Measurements from ENCODE around the gene OLFML2B.

Gene OLFML2B

DNA sequence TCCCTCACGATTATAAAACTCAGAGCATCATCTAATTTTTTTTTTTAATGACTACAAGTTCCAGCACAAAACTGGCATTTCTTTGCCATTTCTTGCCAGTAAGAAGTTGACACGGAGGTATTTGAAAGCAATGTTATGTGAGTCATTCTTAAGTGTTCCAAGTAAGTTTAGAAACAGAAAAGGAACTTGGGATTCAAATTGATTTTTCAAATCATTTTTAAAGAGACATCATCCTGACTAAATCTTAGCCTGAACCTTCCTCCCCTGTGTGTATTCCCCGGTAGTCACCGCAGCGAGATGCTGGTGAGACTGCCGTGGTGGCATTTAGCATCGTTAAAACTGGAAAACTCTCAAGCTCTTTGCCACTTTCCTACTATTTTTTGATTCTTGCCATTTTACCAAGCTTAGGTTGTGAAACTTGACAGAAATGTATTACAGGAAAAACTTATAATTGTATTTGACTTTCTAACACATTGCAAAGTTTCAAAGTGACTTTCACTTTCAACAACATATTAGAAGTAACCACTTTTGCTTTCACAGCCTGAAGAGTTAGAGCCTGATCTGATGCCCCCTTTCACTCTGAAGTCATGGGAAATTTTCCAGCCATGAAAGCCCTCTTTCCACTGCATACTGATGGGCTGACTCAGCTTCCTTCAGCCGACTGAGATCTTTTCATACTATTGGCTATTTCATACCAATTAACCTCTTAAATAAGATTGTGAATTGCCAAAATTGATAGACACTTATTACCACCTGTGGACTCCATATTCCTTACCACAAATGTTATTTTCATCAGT lies 61.4 kb downstream of the OLFML2B start:
- no CpG with 5 or more reads among the region's 8 CpGs for WGBS (ENCODE audit: extremely low coverage, insufficient coverage, insufficient read length)
- no peak overlapping the region for H3K9ac ChIP-seq (ENCODE audit: low read length)

DNA sequence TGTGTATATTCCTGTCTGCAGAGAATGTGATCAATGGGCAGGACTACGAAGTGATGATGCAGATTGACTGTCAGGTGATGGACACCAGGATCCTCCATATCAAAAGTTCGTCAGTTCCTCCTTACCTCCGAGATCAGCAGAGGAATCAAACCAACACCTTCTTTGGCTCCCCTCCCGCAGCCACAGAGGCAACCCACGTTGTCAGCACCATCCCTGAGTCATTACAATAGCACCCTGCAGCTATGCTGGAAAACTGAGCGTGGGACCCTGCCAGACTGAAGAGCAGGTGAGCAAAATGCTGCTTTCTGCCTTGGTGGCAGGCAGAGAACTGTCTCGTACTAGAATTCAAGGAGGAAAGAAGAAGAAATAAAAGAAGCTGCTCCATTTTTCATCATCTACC lies 65.2 kb downstream of the OLFML2B start:
- Histone ChIP-seq H3K27ac (ENCODE audit: low read depth, low read length) (no peak overlapping the region), H3K27me3 (ENCODE audit: insufficient read depth, low read length) (no peaks in the 10 kb centered on the region), H4K91ac (ENCODE audit: low read depth, low read length) (no peak overlapping the region), H2AK5ac (ENCODE audit: low read length) (no peak overlapping the region), H3K79me2 (ENCODE audit: control insufficient read depth, insufficient read depth, low read length, poor library complexity) (no peaks in the 10 kb centered on the region), H2BK12ac (ENCODE audit: low read length) (no peak overlapping the region), H2BK120ac (ENCODE audit: insufficient read depth, low read length, poor library complexity) (no peak overlapping the region), H3K4me3 (ENCODE audit: low read depth, low read length) (no peak overlapping the region), H3K9ac (ENCODE audit: low read length) (no peak overlapping the region), H3K36me3 (ENCODE audit: control insufficient read depth in 1 of 2, insufficient read depth in 2 of 2, low read length in 2 of 2) (peaks cover 0 to 3% of the 10 kb centered on the region in 2 experiments), H2BK5ac (ENCODE audit: low read depth, low read length, poor library complexity) (no peak overlapping the region), H3K4me1 (ENCODE audit: control insufficient read depth in 1 of 2, insufficient read depth in 2 of 2, low read length in 2 of 2) (peaks cover 0 to 4% of the 10 kb centered on the region in 2 experiments), H3K23ac (ENCODE audit: low read length) (no peak overlapping the region), H3K4me2 (ENCODE audit: low read length) (no peak overlapping the region), H4K8ac (ENCODE audit: low read depth, low read length) (no peak overlapping the region), H3K79me1 (ENCODE audit: low read length) (no peaks in the 10 kb centered on the region), H2AFZ (ENCODE audit: insufficient read depth, low read length, poor library complexity) (no peak overlapping the region), H3K9me3 (ENCODE audit: insufficient read depth, low read depth, low read length) (no peaks in the 10 kb centered on the region), H3K4ac (ENCODE audit: low read depth, low read length) (no peak overlapping the region), H3K14ac (ENCODE audit: low read length) (no peak overlapping the region), H4K12ac (ENCODE audit: low read depth, low read length) (no peak overlapping the region), H3K18ac (ENCODE audit: low read length) (no peak overlapping the region)
- WGBS (ENCODE audit: extremely low coverage, insufficient coverage, insufficient read length): no CpG with 5 or more reads among the region's 7 CpGs
- no peak for DNase-seq

More for the DNA sequence above, 61.4 kb downstream of the OLFML2B start:
- H3K4me1 ChIP-seq (ENCODE audit: control insufficient read depth in 1 of 2, insufficient read depth in 2 of 2, low read length in 2 of 2): peaks cover 0 to 4% of the 10 kb centered on the region in 2 experiments
- H3K79me2 ChIP-seq (ENCODE audit: control insufficient read depth, insufficient read depth, low read length, poor library complexity): no peaks in the 10 kb centered on the region
- no peak overlapping the region for H2BK120ac ChIP-seq (ENCODE audit: insufficient read depth, low read length, poor library complexity)
- no peak overlapping the region for H4K12ac ChIP-seq (ENCODE audit: low read depth, low read length)
- H4K91ac ChIP-seq (ENCODE audit: low read depth, low read length): no peak overlapping the region
- no peak overlapping the region for H3K4me2 ChIP-seq (ENCODE audit: low read length)
- H3K27ac ChIP-seq (ENCODE audit: low read depth, low read length): no peak overlapping the region
- H3K4ac ChIP-seq (ENCODE audit: low read depth, low read length): no peak overlapping the region
- peak overlapping the region; percentile 46 for H2BK12ac ChIP-seq (ENCODE audit: low read length)
- no peak overlapping the region for H2AK5ac ChIP-seq (ENCODE audit: low read length)
- no peaks in the 10 kb centered on the region for H3K79me1 ChIP-seq (ENCODE audit: low read length)
- no peak overlapping the region for H3K4me3 ChIP-seq (ENCODE audit: low read depth, low read length)
- H3K18ac ChIP-seq (ENCODE audit: low read length): no peak overlapping the region
- no peak for DNase-seq
- no peak overlapping the region for H2AFZ ChIP-seq (ENCODE audit: insufficient read depth, low read length, poor library complexity)
- no peak overlapping the region for H3K23ac ChIP-seq (ENCODE audit: low read length)
- H3K36me3 ChIP-seq (ENCODE audit: control insufficient read depth in 1 of 2, insufficient read depth in 2 of 2, low read length in 2 of 2): peaks cover 0 to 3% of the 10 kb centered on the region in 2 experiments
- H3K27me3 ChIP-seq (ENCODE audit: insufficient read depth, low read length): no peaks in the 10 kb centered on the region
- no peak overlapping the region for H3K14ac ChIP-seq (ENCODE audit: low read length)
- H2BK5ac ChIP-seq (ENCODE audit: low read depth, low read length, poor library complexity): no peak overlapping the region
- no peak overlapping the region for H4K8ac ChIP-seq (ENCODE audit: low read depth, low read length)
- H3K9me3 ChIP-seq (ENCODE audit: insufficient read depth, low read depth, low read length): no peaks in the 10 kb centered on the region

DNA sequence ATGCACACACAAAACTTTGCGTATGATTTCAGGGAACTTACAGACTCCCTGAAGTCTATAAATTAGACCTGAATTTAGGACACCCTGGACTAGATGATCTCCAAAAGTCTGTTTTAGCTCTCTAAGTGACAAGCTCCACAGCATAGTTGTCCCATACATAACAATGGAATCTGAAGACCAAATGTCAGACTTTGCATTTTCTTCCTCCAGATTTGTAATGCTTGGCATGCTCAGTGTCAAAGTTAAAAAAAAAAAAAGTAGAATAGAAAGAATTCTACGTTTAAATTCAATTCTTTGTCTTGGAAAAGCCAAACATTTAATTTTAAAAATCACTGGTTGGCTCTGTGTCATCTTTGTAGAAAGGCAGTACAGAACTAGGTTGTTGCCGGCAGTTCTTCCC lies 66.7 kb downstream of the OLFML2B start:
- Histone ChIP-seq H3K27ac (ENCODE audit: low read depth, low read length) (no peak overlapping the region), H3K4me2 (ENCODE audit: low read length) (no peak overlapping the region), H3K9me3 (ENCODE audit: insufficient read depth, low read depth, low read length) (no peaks in the 10 kb centered on the region), H3K4me1 (ENCODE audit: control insufficient read depth in 1 of 2, insufficient read depth in 2 of 2, low read length in 2 of 2) (peaks cover 0 to 2% of the 10 kb centered on the region in 2 experiments), H2BK5ac (ENCODE audit: low read depth, low read length, poor library complexity) (no peak overlapping the region), H2AFZ (ENCODE audit: insufficient read depth, low read length, poor library complexity) (no peak overlapping the region), H4K91ac (ENCODE audit: low read depth, low read length) (no peak overlapping the region), H2BK120ac (ENCODE audit: insufficient read depth, low read length, poor library complexity) (no peak overlapping the region), H4K8ac (ENCODE audit: low read depth, low read length) (no peak overlapping the region), H3K4ac (ENCODE audit: low read depth, low read length) (no peak overlapping the region), H3K9ac (ENCODE audit: low read length) (no peak overlapping the region), H3K14ac (ENCODE audit: low read length) (no peak overlapping the region), H3K18ac (ENCODE audit: low read length) (no peak overlapping the region), H2AK5ac (ENCODE audit: low read length) (no peak overlapping the region), H3K4me3 (ENCODE audit: low read depth, low read length) (no peak overlapping the region), H3K79me1 (ENCODE audit: low read length) (no peaks in the 10 kb centered on the region), H3K27me3 (ENCODE audit: insufficient read depth, low read length) (no peaks in the 10 kb centered on the region), H4K12ac (ENCODE audit: low read depth, low read length) (no peak overlapping the region), H3K36me3 (ENCODE audit: control insufficient read depth in 1 of 2, insufficient read depth in 2 of 2, low read length in 2 of 2) (peaks cover 0 to 3% of the 10 kb centered on the region in 2 experiments), H3K23ac (ENCODE audit: low read length) (no peak overlapping the region), H2BK12ac (ENCODE audit: low read length) (no peak overlapping the region), H3K79me2 (ENCODE audit: control insufficient read depth, insufficient read depth, low read length, poor library complexity) (no peaks in the 10 kb centered on the region)
- WGBS (ENCODE audit: extremely low coverage, insufficient coverage, insufficient read length): no CpG with 5 or more reads among the region's 3 CpGs
- no peak for DNase-seq

DNA sequence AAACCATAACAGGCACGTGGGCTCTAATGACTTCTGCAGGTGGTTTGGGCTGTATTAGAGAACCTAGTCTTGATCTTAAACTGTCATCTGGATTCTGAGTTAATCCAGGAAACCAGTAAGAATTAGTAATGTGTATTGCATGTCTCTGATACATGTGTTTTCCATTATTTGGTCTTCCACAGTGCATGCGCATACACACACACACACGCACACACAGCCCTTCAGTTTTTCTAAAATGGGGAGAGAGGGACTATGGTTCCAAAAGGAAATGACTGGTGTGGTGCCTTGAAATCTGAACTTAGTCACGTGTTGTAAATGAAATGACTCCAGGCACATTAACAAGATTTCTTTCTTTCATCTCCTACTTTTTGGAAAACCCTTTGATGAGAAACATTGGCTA lies 67.6 kb downstream of the OLFML2B start:
- Histone ChIP-seq H3K23ac (ENCODE audit: low read length) (no peak overlapping the region), H3K4me1 (ENCODE audit: control insufficient read depth in 1 of 2, insufficient read depth in 2 of 2, low read length in 2 of 2) (no peaks in the 10 kb centered on the region), H3K79me2 (ENCODE audit: control insufficient read depth, insufficient read depth, low read length, poor library complexity) (no peaks in the 10 kb centered on the region), H2BK12ac (ENCODE audit: low read length) (no peak overlapping the region), H3K9me3 (ENCODE audit: insufficient read depth, low read depth, low read length) (no peaks in the 10 kb centered on the region), H3K4ac (ENCODE audit: low read depth, low read length) (no peak overlapping the region), H3K79me1 (ENCODE audit: low read length) (no peaks in the 10 kb centered on the region), H4K91ac (ENCODE audit: low read depth, low read length) (no peak overlapping the region), H3K27me3 (ENCODE audit: insufficient read depth, low read length) (no peaks in the 10 kb centered on the region), H3K14ac (ENCODE audit: low read length) (no peak overlapping the region), H3K27ac (ENCODE audit: low read depth, low read length) (no peak overlapping the region), H4K12ac (ENCODE audit: low read depth, low read length) (no peak overlapping the region), H3K9ac (ENCODE audit: low read length) (no peak overlapping the region), H3K4me2 (ENCODE audit: low read length) (no peak overlapping the region), H2AK5ac (ENCODE audit: low read length) (no peak overlapping the region), H3K4me3 (ENCODE audit: low read depth, low read length) (no peak overlapping the region), H2BK5ac (ENCODE audit: low read depth, low read length, poor library complexity) (no peak overlapping the region), H4K8ac (ENCODE audit: low read depth, low read length) (no peak overlapping the region), H3K18ac (ENCODE audit: low read length) (no peak overlapping the region), H2AFZ (ENCODE audit: insufficient read depth, low read length, poor library complexity) (no peak overlapping the region), H2BK120ac (ENCODE audit: insufficient read depth, low read length, poor library complexity) (no peak overlapping the region), H3K36me3 (ENCODE audit: control insufficient read depth in 1 of 2, insufficient read depth in 2 of 2, low read length in 2 of 2) (peaks cover 0 to 3% of the 10 kb centered on the region in 2 experiments)
- no peak for DNase-seq
- WGBS (ENCODE audit: extremely low coverage, insufficient coverage, insufficient read length): no CpG with 5 or more reads among the region's 4 CpGs
